ENCODE measurements around the gene PRR3.

The PRR3 gene

GRCh38 chr6:30611150-30611855 is 54.2 kb downstream of the PRR3 start:
- DNase-seq (ENCODE audit: low read depth in 4 of 4, low spot score in 1 of 4) = no peak

GRCh38 chr6:30611856-30612194 is 54.7 kb downstream of the PRR3 start:
- DNase-seq (ENCODE audit: low read depth in 4 of 4, low spot score in 1 of 4) = no peak

- DNase-seq (ENCODE audit: low read depth in 4 of 4, low spot score in 1 of 4) = no peak
Observed at GRCh38 chr6:30612213-30612612, 55.1 kb downstream of the PRR3 start.

GRCh38 chr6:30612687-30613248 is 55.7 kb downstream of the PRR3 start:
- DNase-seq (ENCODE audit: low read depth in 4 of 4, low spot score in 1 of 4) = no peak
